PC-9 (cell line): ENCODE data around the gene USP34. TPM values are rescaled to one million over a fixed set of nuclear protein-coding genes. Genes with fewer than 3 reads are reported as not detected.

ENCODE experiments used
- BruUV-seq: library from RNA; stranded (reverse); fragments of 400-500 nt; replicated peaks from 2 replicates; lab custom pipeline; 2021; lab: Mats Ljungman, UMichigan
- CTCF ChIA-PET: fragments of 300-600 bp; sonication (Branson Sonifier 250); formaldehyde crosslinking; loops from one replicate; lab custom pipeline; 2022; ENCODE audit warnings: antibody characterized with exemption; lab: Charles Lee
- POLR2A ChIA-PET: fragments of 300-600 bp; sonication (Branson Sonifier 250); formaldehyde crosslinking; loops from one replicate; lab custom pipeline; 2022; ENCODE audit warnings: antibody characterized with exemption; ENCODE audit not compliant: unreplicated experiment; lab: Charles Lee
- DNase-seq, 2 experiments: peaks; one replicate each; pipeline versions ENCODE4 v3.0.0 to v3.0.0-alpha.2; 2015 to 2022; ENCODE audit warnings: mixed read lengths in 1 of 2
- H2AFZ ChIP-seq: fragments of 200-600 bp; sonication (generic); 2 replicates; pipeline ENCODE4 v1.8.1; 2017; ENCODE audit warnings: antibody characterized with exemption
- H3F3A ChIP-seq: fragments of 200-600 bp; sonication (generic); 2 replicates; pipeline ENCODE4 v1.8.1; 2017; ENCODE audit warnings: antibody characterized with exemption, mild to moderate bottlenecking, low read depth; ENCODE audit not compliant: insufficient read depth
- H3K27ac ChIP-seq: fragments of 200-600 bp; sonication (generic); 2 replicates; pipeline ENCODE4 v1.6.1; 2016; ENCODE audit warnings: mixed run types
- H3K27me3 ChIP-seq: fragments of 200-600 bp; sonication (generic); 2 replicates; pipeline ENCODE4 v1.6.1; 2016; ENCODE audit warnings: low read depth, mixed run types; ENCODE audit not compliant: insufficient read depth
- H3K36me3 ChIP-seq: fragments of 200-600 bp; sonication (generic); 2 replicates; pipeline ENCODE4 v1.6.1; 2016; ENCODE audit warnings: low read depth, mixed run types
- H3K4me1 ChIP-seq: fragments of 200-600 bp; sonication (generic); replicated peaks from 2 replicates; pipeline ENCODE4 v1.6.1; 2016; ENCODE audit warnings: mixed run types; ENCODE audit not compliant: insufficient read depth
- H3K4me2 ChIP-seq: fragments of 200-600 bp; sonication (generic); 2 replicates; pipeline ENCODE4 v1.6.1; 2017; ENCODE audit warnings: mixed run types
- H3K4me3 ChIP-seq: fragments of 200-600 bp; sonication (generic); 2 replicates; pipeline ENCODE4 v1.6.1; 2016; ENCODE audit warnings: mixed run types
- H3K79me2 ChIP-seq: fragments of 200-600 bp; sonication (generic); 2 replicates; pipeline ENCODE4 v1.6.1; 2017; ENCODE audit warnings: low read depth, mixed run types
- H3K9me2 ChIP-seq: fragments of 200-600 bp; sonication (generic); 2 replicates; pipeline ENCODE4 v1.8.1; 2017; ENCODE audit warnings: mild to moderate bottlenecking; ENCODE audit not compliant: insufficient read depth
- H3K9me3 ChIP-seq: fragments of 200-600 bp; sonication (generic); 2 replicates; pipeline ENCODE4 v1.8.1; 2016; ENCODE audit warnings: low read depth; ENCODE audit not compliant: insufficient read depth
- H4K20me1 ChIP-seq: fragments of 200-600 bp; sonication (generic); 2 replicates; pipeline ENCODE4 v1.8.1; 2017; ENCODE audit not compliant: insufficient read depth
- CTCF ChIP-seq: fragments of 200-600 bp; sonication (generic); conservative IDR thresholded peaks from 2 replicates; pipeline ENCODE4 v1.6.1; 2017; ENCODE audit warnings: mixed run types, antibody characterized with exemption, mild to moderate bottlenecking, moderate library complexity
- EZH2 ChIP-seq: fragments of 200-600 bp; sonication (generic); IDR thresholded peaks from 2 replicates; pipeline ENCODE4 v1.8.0; 2017; ENCODE audit warnings: antibody characterized with exemption, low read depth
- intact Hi-C: fragments of 100-400 bp; cut with micrococcal nuclease; formaldehyde crosslinking; loops from one replicate; pipeline ENCODE4 v1.10.0; 2022; ENCODE audit not compliant: unreplicated experiment
- total RNA-seq: library from RNA; stranded (reverse); gene quantifications from 2 replicates; pipeline ENCODE4 v1.2.3, GENCODE V29; 2021

Gene USP34
- total RNA-seq, 1 experiment from 2014 or later, result 120 TPM

- Histone ChIP-seq H3K79me2 (no peaks in the 10 kb centered on the region), H4K20me1 (no peaks in the 10 kb centered on the region)
These were observed 237.3 kb downstream of the USP34 start for GRCh38 chr2:61233581-61233980.

GRCh38 chr2:61229936-61230335 is 241.0 kb downstream of the USP34 start:
- no peak overlapping the region for H3K27ac ChIP-seq
- peaks cover 33% of the 10 kb centered on the region for H3K36me3 ChIP-seq
- no peak for TF ChIP-seq CTCF
- no peak for TF ChIP-seq EZH2
- ChIA-PET POLR2A (no interaction called here), CTCF (interaction anchor here (0.6 kb wide), 1 partner anchor 175 kb away, joined by 5 read pairs; no protein-coding TSS in a partner anchor)
- H3K79me2 ChIP-seq, result no peaks in the 10 kb centered on the region
- H3K4me3 ChIP-seq, result no peak overlapping the region
- H3K4me2 ChIP-seq, result no peak overlapping the region
- intact Hi-C loops, result no loop called here
- H2AFZ ChIP-seq, result no peak overlapping the region
- H4K20me1 ChIP-seq, result no peaks in the 10 kb centered on the region
- H3K27me3 ChIP-seq, result no peaks in the 10 kb centered on the region
- no peaks in the 10 kb centered on the region for H3F3A ChIP-seq
- no peaks in the 10 kb centered on the region for H3K9me3 ChIP-seq
- BruUV-seq, result no TSS peak
- H3K4me1 ChIP-seq, result no peaks in the 10 kb centered on the region
- H3K9me2 ChIP-seq, result no peaks in the 10 kb centered on the region
- no peak for DNase-seq

More at GRCh38 chr2:61233581-61233980, 237.3 kb downstream of the USP34 start:
- Histone ChIP-seq H3K36me3 (peaks cover 36% of the 10 kb centered on the region), H3K4me3 (no peak overlapping the region), H3K4me1 (no peaks in the 10 kb centered on the region), H3F3A (no peaks in the 10 kb centered on the region), H3K9me2 (no peaks in the 10 kb centered on the region), H2AFZ (no peak overlapping the region), H3K9me3 (no peaks in the 10 kb centered on the region), H3K27me3 (no peaks in the 10 kb centered on the region), H3K4me2 (no peak overlapping the region), H3K27ac (no peak overlapping the region)
- ChIA-PET CTCF (no interaction called here), POLR2A (interaction anchor here (0.7 kb wide), 1 partner anchor 93 kb away, joined by 3 read pairs; no protein-coding TSS in a partner anchor)
- TF ChIP-seq CTCF (no peak), EZH2 (no peak)
- intact Hi-C loops, result no loop called here
- DNase-seq, result no peak
- BruUV-seq, result no TSS peak

GRCh38 chr2:61222567-61222966 is 248.3 kb downstream of the USP34 start:
- CTCF ChIA-PET, result no interaction called here
- POLR2A ChIA-PET, result no interaction called here
- peaks cover 27% of the 10 kb centered on the region for H3F3A ChIP-seq

More at GRCh38 chr2:61222567-61222966, 248.3 kb downstream of the USP34 start:
- no peak for DNase-seq
- Histone ChIP-seq H4K20me1 (no peaks in the 10 kb centered on the region), H3K4me2 (no peak overlapping the region), H3K4me3 (no peak overlapping the region), H3K4me1 (peaks cover 28% of the 10 kb centered on the region), H2AFZ (no peak overlapping the region), H3K9me3 (no peaks in the 10 kb centered on the region), H3K27me3 (no peaks in the 10 kb centered on the region), H3K27ac (no peak overlapping the region), H3K79me2 (no peaks in the 10 kb centered on the region), H3K9me2 (no peaks in the 10 kb centered on the region), H3K36me3 (peaks cover 43% of the 10 kb centered on the region; the same call in 1 of the 2 replicates)
- intact Hi-C loops, result no loop called here
- TF ChIP-seq EZH2 (no peak), CTCF (no peak)
- BruUV-seq, result no TSS peak
